H1 (cell line): ENCODE measurements around the gene TRAF3. TPM values are rescaled to one million over a fixed set of nuclear protein-coding genes. Genes with fewer than 3 reads are reported as not detected.

ENCODE experiments used
- BCL11A ChIP-seq, 2 experiments: IDR thresholded peaks; one replicate each; pipeline ENCODE4 v1.6.1; 2011; ENCODE audit warnings: low read depth in 2 of 2, low read length in 2 of 2, mild to moderate bottlenecking in 2 of 2
- CTBP2 ChIP-seq: IDR thresholded peaks from 2 replicates; pipeline ENCODE4 v1.7.0; 2011; ENCODE audit warnings: borderline replicate concordance, mild to moderate bottlenecking, moderate library complexity, mixed read lengths, low read length; ENCODE audit not compliant: insufficient read depth, insufficient read length
- HDAC6 ChIP-seq: IDR thresholded peaks from one replicate; pipeline ENCODE4 v1.7.1; 2012; ENCODE audit warnings: low read depth, mild to moderate bottlenecking, inconsistent platforms, low read length, moderate library complexity
- KDM1A ChIP-seq: fragments of 200-600, 300-600 bp; sonication (generic); IDR thresholded peaks from 2 replicates; pipeline ENCODE4 v1.7.1; 2016; ENCODE audit warnings: mild to moderate bottlenecking, low read length, borderline replicate concordance
- KDM4A ChIP-seq: IDR thresholded peaks from one replicate; pipeline ENCODE4 v1.7.1; 2012; ENCODE audit warnings: low read depth, mild to moderate bottlenecking, moderate library complexity, low read length, inconsistent platforms; ENCODE audit not compliant: severe bottlenecking
- SIN3A ChIP-seq, 2 experiments: IDR thresholded peaks in 1 of 2; conservative IDR thresholded peaks in 1 of 2; 2 replicates each; pipeline ENCODE4 v1.6.1; 2011 to 2012; ENCODE audit warnings: low read length in 2 of 2, improper control_type of control experiment in 1 of 2, low read depth in 1 of 2, mild to moderate bottlenecking in 1 of 2
- SRF ChIP-seq: IDR thresholded peaks from 2 replicates; pipeline ENCODE4 v1.6.1; 2011; ENCODE audit warnings: mild to moderate bottlenecking, low read depth, low read length, moderate library complexity
- SUZ12 ChIP-seq: fragments of 200-600 bp; sonication (generic); IDR thresholded peaks from 2 replicates; pipeline ENCODE4 v1.6.1; 2012; ENCODE audit warnings: mild to moderate bottlenecking, inconsistent platforms, low read length, moderate library complexity, mixed read lengths
- polyA plus RNA-seq, 7 experiments: library from polyadenylated mRNA; depleted of rRNA in 3 of 7; stranded (reverse) in 5 of 7; unstranded in 2 of 7; fragments of >200 nt in 5 of 7; fragments of 200-250 nt in 2 of 7; gene quantifications; 1 replicate in 5 of 7; 2 replicates in 1 of 7; 4 replicates in 1 of 7; pipeline versions ENCODE4 v1.2.1 to v1.2.3, GENCODE V29; 2011 to 2013; ENCODE audit warnings: missing spikeins in 2 of 7, mixed read lengths in 2 of 7
- total RNA-seq: library from RNA; stranded (reverse); fragmentation: NEBNext Ultra II Directional; extraction: Animal tissue kit (Norgen Biotek cat#: 25700); gene quantifications from 2 replicates; pipeline ENCODE4 v1.2.1, GENCODE V29; 2021
- TF ChIP-seq, protein P1 (sequence below): fragments of 300-600 bp; sonication (generic); IDR thresholded peaks from 2 replicates; pipeline ENCODE4 v1.7.1; 2012; ENCODE audit warnings: low read length, moderate library complexity, mild to moderate bottlenecking, inconsistent platforms; ENCODE audit not compliant: insufficient replicate concordance
- TF ChIP-seq, protein P2 (sequence below): IDR thresholded peaks from 2 replicates; pipeline ENCODE4 v1.6.1; 2012; ENCODE audit warnings: inconsistent platforms

TRAF3 gene
- total and polyA plus RNA-seq, 2 of the 8 experiments (the other 6 are each of a cell fraction or from before 2014, with no cell fraction given): 5.8 to 12.1 TPM

DNA sequence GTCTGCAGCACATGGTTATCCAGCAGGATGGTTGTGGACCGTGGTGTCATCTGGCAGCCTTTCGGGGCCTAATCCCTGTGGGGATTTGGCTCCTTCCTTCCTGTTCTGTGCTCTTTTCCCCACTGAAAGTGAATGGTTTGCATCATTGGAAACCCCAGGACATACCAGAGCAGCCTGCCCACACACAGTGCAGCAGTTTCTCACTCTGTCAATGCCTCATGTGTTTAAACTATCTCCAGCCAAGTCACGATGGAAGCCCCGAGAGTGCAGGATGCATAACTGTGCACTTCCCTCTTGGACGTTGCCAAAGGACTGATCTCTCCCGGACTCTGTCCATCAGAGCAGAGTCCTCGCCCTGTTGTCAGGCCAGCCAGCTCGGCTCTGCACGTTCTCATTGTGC, 116.2 kb downstream of the TRAF3 start (continued):
- TF ChIP-seq, protein P1, sequence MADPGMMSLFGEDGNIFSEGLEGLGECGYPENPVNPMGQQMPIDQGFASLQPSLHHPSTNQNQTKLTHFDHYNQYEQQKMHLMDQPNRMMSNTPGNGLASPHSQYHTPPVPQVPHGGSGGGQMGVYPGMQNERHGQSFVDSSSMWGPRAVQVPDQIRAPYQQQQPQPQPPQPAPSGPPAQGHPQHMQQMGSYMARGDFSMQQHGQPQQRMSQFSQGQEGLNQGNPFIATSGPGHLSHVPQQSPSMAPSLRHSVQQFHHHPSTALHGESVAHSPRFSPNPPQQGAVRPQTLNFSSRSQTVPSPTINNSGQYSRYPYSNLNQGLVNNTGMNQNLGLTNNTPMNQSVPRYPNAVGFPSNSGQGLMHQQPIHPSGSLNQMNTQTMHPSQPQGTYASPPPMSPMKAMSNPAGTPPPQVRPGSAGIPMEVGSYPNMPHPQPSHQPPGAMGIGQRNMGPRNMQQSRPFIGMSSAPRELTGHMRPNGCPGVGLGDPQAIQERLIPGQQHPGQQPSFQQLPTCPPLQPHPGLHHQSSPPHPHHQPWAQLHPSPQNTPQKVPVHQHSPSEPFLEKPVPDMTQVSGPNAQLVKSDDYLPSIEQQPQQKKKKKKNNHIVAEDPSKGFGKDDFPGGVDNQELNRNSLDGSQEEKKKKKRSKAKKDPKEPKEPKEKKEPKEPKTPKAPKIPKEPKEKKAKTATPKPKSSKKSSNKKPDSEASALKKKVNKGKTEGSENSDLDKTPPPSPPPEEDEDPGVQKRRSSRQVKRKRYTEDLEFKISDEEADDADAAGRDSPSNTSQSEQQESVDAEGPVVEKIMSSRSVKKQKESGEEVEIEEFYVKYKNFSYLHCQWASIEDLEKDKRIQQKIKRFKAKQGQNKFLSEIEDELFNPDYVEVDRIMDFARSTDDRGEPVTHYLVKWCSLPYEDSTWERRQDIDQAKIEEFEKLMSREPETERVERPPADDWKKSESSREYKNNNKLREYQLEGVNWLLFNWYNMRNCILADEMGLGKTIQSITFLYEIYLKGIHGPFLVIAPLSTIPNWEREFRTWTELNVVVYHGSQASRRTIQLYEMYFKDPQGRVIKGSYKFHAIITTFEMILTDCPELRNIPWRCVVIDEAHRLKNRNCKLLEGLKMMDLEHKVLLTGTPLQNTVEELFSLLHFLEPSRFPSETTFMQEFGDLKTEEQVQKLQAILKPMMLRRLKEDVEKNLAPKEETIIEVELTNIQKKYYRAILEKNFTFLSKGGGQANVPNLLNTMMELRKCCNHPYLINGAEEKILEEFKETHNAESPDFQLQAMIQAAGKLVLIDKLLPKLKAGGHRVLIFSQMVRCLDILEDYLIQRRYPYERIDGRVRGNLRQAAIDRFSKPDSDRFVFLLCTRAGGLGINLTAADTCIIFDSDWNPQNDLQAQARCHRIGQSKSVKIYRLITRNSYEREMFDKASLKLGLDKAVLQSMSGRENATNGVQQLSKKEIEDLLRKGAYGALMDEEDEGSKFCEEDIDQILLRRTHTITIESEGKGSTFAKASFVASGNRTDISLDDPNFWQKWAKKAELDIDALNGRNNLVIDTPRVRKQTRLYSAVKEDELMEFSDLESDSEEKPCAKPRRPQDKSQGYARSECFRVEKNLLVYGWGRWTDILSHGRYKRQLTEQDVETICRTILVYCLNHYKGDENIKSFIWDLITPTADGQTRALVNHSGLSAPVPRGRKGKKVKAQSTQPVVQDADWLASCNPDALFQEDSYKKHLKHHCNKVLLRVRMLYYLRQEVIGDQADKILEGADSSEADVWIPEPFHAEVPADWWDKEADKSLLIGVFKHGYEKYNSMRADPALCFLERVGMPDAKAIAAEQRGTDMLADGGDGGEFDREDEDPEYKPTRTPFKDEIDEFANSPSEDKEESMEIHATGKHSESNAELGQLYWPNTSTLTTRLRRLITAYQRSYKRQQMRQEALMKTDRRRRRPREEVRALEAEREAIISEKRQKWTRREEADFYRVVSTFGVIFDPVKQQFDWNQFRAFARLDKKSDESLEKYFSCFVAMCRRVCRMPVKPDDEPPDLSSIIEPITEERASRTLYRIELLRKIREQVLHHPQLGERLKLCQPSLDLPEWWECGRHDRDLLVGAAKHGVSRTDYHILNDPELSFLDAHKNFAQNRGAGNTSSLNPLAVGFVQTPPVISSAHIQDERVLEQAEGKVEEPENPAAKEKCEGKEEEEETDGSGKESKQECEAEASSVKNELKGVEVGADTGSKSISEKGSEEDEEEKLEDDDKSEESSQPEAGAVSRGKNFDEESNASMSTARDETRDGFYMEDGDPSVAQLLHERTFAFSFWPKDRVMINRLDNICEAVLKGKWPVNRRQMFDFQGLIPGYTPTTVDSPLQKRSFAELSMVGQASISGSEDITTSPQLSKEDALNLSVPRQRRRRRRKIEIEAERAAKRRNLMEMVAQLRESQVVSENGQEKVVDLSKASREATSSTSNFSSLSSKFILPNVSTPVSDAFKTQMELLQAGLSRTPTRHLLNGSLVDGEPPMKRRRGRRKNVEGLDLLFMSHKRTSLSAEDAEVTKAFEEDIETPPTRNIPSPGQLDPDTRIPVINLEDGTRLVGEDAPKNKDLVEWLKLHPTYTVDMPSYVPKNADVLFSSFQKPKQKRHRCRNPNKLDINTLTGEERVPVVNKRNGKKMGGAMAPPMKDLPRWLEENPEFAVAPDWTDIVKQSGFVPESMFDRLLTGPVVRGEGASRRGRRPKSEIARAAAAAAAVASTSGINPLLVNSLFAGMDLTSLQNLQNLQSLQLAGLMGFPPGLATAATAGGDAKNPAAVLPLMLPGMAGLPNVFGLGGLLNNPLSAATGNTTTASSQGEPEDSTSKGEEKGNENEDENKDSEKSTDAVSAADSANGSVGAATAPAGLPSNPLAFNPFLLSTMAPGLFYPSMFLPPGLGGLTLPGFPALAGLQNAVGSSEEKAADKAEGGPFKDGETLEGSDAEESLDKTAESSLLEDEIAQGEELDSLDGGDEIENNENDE: no peak
- TF ChIP-seq SUZ12: no peak
- TF ChIP-seq KDM1A: no peak
- TF ChIP-seq BCL11A (IDR thresholded peaks at IDR 0.05; ENCODE audit: low read depth in 2 of 2, low read length in 2 of 2): no peak
- TF ChIP-seq, protein P2, sequence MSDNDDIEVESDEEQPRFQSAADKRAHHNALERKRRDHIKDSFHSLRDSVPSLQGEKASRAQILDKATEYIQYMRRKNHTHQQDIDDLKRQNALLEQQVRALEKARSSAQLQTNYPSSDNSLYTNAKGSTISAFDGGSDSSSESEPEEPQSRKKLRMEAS: no peak
- TF ChIP-seq SRF: no peak
- TF ChIP-seq KDM4A: no peak
- no peak for TF ChIP-seq HDAC6
- no peak for TF ChIP-seq CTBP2
- TF ChIP-seq SIN3A (conservative IDR thresholded peaks at IDR 0.05 in 1 of 2, IDR thresholded peaks at IDR 0.05 in 1 of 2; ENCODE audit: low read depth in 1 of 2, low read length in 2 of 2): no peak
